GM18861 (cell line): ENCODE measurements around the gene PASD1.

Source experiments
- ATAC-seq: cut with Tn5 transposase; IDR thresholded peaks from one replicate; pipeline ENCODE4 v1.9.1; 2021; ENCODE audit not compliant: unreplicated experiment

The PASD1 gene

GRCh38 chrX:151701071-151701470, 137.6 kb downstream of the PASD1 start:
- ATAC-seq, result no peak

- ATAC-seq, result no peak
Measured at GRCh38 chrX:151701531-151701930, 138.1 kb downstream of the PASD1 start.

- ATAC-seq, result no peak
Measured at GRCh38 chrX:151702026-151702714, 138.7 kb downstream of the PASD1 start.

- no peak for ATAC-seq
Measured at GRCh38 chrX:151702741-151703340, 139.4 kb downstream of the PASD1 start.

- ATAC-seq, result no peak
Measured at GRCh38 chrX:151703487-151703886, 140.0 kb downstream of the PASD1 start.

GRCh38 chrX:151704041-151704663, 140.7 kb downstream of the PASD1 start:
- ATAC-seq, result no peak

GRCh38 chrX:151708821-151709220, 145.3 kb downstream of the PASD1 start:
- ATAC-seq, result no peak

- ATAC-seq, result no peak
Measured at GRCh38 chrX:151710457-151710856, 147.0 kb downstream of the PASD1 start.

- no peak for ATAC-seq
Measured at GRCh38 chrX:151711154-151711553, 147.7 kb downstream of the PASD1 start.

GRCh38 chrX:151711787-151712186, 148.3 kb downstream of the PASD1 start:
- no peak for ATAC-seq

GRCh38 chrX:151712253-151712652, 148.8 kb downstream of the PASD1 start:
- ATAC-seq, result no peak

GRCh38 chrX:151713849-151714248, 150.4 kb downstream of the PASD1 start:
- no peak for ATAC-seq

GRCh38 chrX:151714362-151714761, 150.9 kb downstream of the PASD1 start:
- ATAC-seq, result no peak

- no peak for ATAC-seq
Measured at GRCh38 chrX:151715752-151716151, 152.3 kb downstream of the PASD1 start, which contains the start of gene FATE1. Gene FATE1 (plus strand): TSS chrX:151716035. CDS start chrX:151716120, 85 bp downstream.

- ATAC-seq, result no peak
Measured at GRCh38 chrX:151722241-151722846, 158.9 kb downstream of the PASD1 start.

- ATAC-seq, result no peak
Measured at GRCh38 chrX:151723156-151723760, 159.8 kb downstream of the PASD1 start.

GRCh38 chrX:151724563-151725337, 161.3 kb downstream of the PASD1 start:
- ATAC-seq, result no peak

GRCh38 chrX:151725338-151725614, 161.8 kb downstream of the PASD1 start:
- no peak for ATAC-seq
